CD4-positive, alpha-beta memory T cell (primary cell): ENCODE measurements around the gene PRUNE1. TPM values are rescaled to one million over a fixed set of nuclear protein-coding genes. Genes with fewer than 3 reads are reported as not detected.

Experiments
- CTCF ChIA-PET: fragments of 350-600 bp; sonication (Branson Sonifier 250); formaldehyde crosslinking; loops from one replicate; lab custom pipeline; 2021; ENCODE audit warnings: inconsistent platforms; ENCODE audit not compliant: partially characterized antibody; lab: Charles Lee
- POLR2A ChIA-PET: fragments of 350-600 bp; sonication (Branson Sonifier 250); formaldehyde crosslinking; loops from one replicate; lab custom pipeline; 2021; ENCODE audit not compliant: partially characterized antibody; lab: Charles Lee
- DNase-seq, 5 donors: peaks; one replicate each; pipeline versions ENCODE4 v3.0.0 to v3.0.0-alpha.2; 2020 to 2022; ENCODE audit warnings: mixed read lengths in 1 of 5
- H3K27ac ChIP-seq: one replicate; pipeline ENCODE4 v1.7.0; 2013; ENCODE audit warnings: low read depth, low read length
- H3K27me3 ChIP-seq: 2 replicates; pipeline ENCODE4 v1.7.0; 2013; ENCODE audit warnings: mild to moderate bottlenecking, low read length, moderate library complexity; ENCODE audit not compliant: insufficient read depth
- H3K36me3 ChIP-seq: 2 replicates; pipeline ENCODE4 v1.7.0; 2013; ENCODE audit warnings: mild to moderate bottlenecking, low read length, moderate library complexity; ENCODE audit not compliant: insufficient read depth
- H3K4me1 ChIP-seq: 2 replicates; pipeline ENCODE4 v1.7.0; 2013; ENCODE audit warnings: mild to moderate bottlenecking, low read length, moderate library complexity; ENCODE audit not compliant: insufficient read depth
- H3K4me3 ChIP-seq, 2 donors: one replicate each; pipeline ENCODE4 v1.7.0; 2013; ENCODE audit warnings: low read length in 2 of 2, mild to moderate bottlenecking in 1 of 2
- H3K9me3 ChIP-seq, 2 donors: one replicate each; pipeline ENCODE4 v1.7.0; 2013; ENCODE audit warnings: low read length in 2 of 2, control low read depth in 1 of 2; ENCODE audit not compliant: control insufficient read depth in 1 of 2
- H3K27ac Mint-ChIP-seq, 7 donors: one replicate each; pipeline ENCODE4 v1.8.0; 2020 to 2021; ENCODE audit warnings: mixed read lengths in 7 of 7, mild to moderate bottlenecking in 6 of 7, inconsistent platforms in 3 of 7, moderate library complexity in 3 of 7
- H3K27me3 Mint-ChIP-seq, 2 donors: one replicate each; pipeline ENCODE4 v1.8.0; 2020 to 2021; ENCODE audit warnings: mixed read lengths in 2 of 2
- H3K36me3 Mint-ChIP-seq, 2 donors: one replicate each; pipeline ENCODE4 v1.8.0; 2020 to 2021; ENCODE audit warnings: mixed read lengths in 2 of 2, inconsistent platforms in 1 of 2, mild to moderate bottlenecking in 1 of 2
- H3K4me1 Mint-ChIP-seq, 4 donors: one replicate each; pipeline ENCODE4 v1.8.0; 2020 to 2021; ENCODE audit warnings: mixed read lengths in 4 of 4, mild to moderate bottlenecking in 1 of 4
- H3K4me3 Mint-ChIP-seq, 8 donors: one replicate each; pipeline ENCODE4 v1.8.0; 2020 to 2021; ENCODE audit warnings: mixed read lengths in 8 of 8, mild to moderate bottlenecking in 7 of 8, moderate library complexity in 6 of 8, inconsistent platforms in 3 of 8
- H3K9me3 Mint-ChIP-seq, 8 donors: one replicate each; pipeline ENCODE4 v1.8.0; 2020 to 2021; ENCODE audit warnings: mixed read lengths in 8 of 8, mild to moderate bottlenecking in 5 of 8, inconsistent platforms in 3 of 8, moderate library complexity in 1 of 8
- intact Hi-C: fragments of 100-400 bp; cut with micrococcal nuclease; formaldehyde crosslinking; loops from one replicate; pipeline ENCODE4 v1.15.1; 2023
- polyA plus RNA-seq, 2 donors: library from polyadenylated mRNA; unstranded; fragments of 300-500 nt; fragmentation: Illumina TruSeq; gene quantifications; one replicate each; pipeline ENCODE4 v1.2.3, GENCODE V29; 2021
- total RNA-seq, 2 experiments: library from RNA; stranded (reverse); gene quantifications; one replicate each; pipeline ENCODE4 v1.2.3, GENCODE V29; 2021

The PRUNE1 gene
- total and polyA plus RNA-seq, 4 experiments from 2014 or later, result 35.0 to 59.0 (median 45.7) TPM

DNA sequence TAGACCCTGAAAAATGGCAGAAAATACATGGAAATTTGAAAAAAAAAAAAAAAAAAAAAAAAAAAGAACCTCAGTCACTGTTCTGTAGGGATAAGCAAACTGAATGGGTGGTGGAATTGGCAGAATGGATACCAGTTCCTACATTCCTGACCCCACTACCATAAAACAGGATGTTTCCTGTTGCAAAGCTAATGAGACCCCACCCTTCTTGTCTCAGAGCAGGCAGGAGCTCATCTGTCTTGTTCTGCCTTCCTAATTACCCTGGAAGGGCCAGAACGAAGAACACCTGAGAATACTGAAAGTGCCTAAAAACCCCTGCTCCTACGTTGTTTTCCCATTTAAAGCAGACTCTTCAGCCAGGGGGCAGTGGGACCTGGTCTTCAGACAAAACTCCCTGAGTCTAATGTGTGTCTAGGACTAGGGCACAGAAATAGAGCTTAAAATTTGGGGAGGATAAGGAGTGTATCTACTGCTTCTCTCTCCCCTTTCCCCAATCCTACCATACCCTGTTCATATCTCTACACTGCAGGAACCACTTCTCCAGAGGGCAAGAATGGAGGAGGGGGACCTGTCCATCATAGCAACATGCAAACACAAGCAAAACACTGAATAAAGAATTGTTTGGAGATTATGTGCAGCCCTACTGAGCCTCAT, 43.2 kb downstream of the PRUNE1 start:
- peaks cover 0 to under 1% (median 0%) of the 10 kb centered on the region in 8 donors for H3K9me3 Mint-ChIP-seq
- CTCF ChIA-PET, result interaction anchor here (1.1 to 3.3 kb wide), 4 partner anchors 8 to 49 kb away, joined by 4 to 16 read pairs (median 4); partner anchors contain the start of genes CDC42SE1 and MLLT11
- no peaks in the 10 kb centered on the region for H3K27me3 Mint-ChIP-seq
- H3K27ac ChIP-seq, result peak overlapping the region; percentile 25
- H3K4me1 Mint-ChIP-seq, result peaks cover 38 to 96% (median 68%) of the 10 kb centered on the region in 4 donors
- no peaks in the 10 kb centered on the region for H3K27me3 ChIP-seq
- peaks cover 46% of the 10 kb centered on the region for H3K36me3 ChIP-seq
- peak overlapping the region in 6 of 7 donors; percentile 49 to 98 (median 75) for H3K27ac Mint-ChIP-seq
- no peak overlapping the region for H3K4me3 ChIP-seq
- H3K9me3 ChIP-seq, result no peaks in the 10 kb centered on the region
- POLR2A ChIA-PET, result interaction anchor here (0.5 to 16.6 kb wide), 7 partner anchors 8 to 105 kb away, joined by 3 to 325 read pairs (median 32); partner anchors contain the start of genes CDC42SE1, GABPB2, MLLT11 and TNFAIP8L2
- H3K4me1 ChIP-seq, result peaks cover 64% of the 10 kb centered on the region
- peaks cover 52 to 62% of the 10 kb centered on the region in 2 donors for H3K36me3 Mint-ChIP-seq
- H3K4me3 Mint-ChIP-seq, result peak overlapping the region in 3 of 8 donors; percentile 43 to 48 (median 48)
- intact Hi-C loops, result no loop called here
- no peak for DNase-seq

DNA sequence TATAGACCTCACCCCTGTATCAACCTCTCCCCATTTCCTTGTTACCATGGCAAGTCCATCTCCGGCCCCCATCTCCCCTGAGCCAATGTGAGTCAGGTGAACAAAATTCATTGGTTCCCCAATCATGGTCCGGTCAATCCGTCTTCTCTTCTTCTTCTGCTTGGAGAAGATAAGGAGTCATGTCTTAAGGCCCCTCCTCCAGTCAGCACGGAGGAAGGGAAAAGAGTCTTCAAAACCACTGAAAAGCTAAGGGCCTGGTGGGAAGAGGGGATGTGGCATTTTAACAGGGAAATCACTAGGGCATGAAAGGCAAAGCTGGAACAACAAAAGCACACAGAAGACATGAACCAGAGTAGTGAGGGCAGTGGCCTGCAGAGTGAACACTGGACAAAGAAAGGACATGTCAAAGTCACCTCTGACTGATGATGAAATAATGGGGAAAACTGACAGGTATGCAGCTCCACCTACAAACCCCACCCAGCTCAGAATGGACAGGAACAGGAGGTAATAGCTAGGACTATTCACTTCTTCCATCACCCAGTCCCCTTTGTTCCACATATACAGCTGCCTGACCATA, 46.8 kb downstream of the PRUNE1 start:
- CTCF ChIA-PET, result interaction anchor here (0.9 to 9.0 kb wide), 9 partner anchors 8 to 101 kb away, joined by 3 to 92 read pairs (median 5); partner anchors contain the start of genes C1orf56, GABPB2, MINDY1 and TNFAIP8L2
- Mint-ChIP-seq H3K4me1 (peaks cover 35 to 96% (median 55%) of the 10 kb centered on the region in 4 donors), H3K36me3 (peaks cover 71 to 88% of the 10 kb centered on the region in 2 donors), H3K4me3 (peak overlapping the region; percentile 96 to 100 (median 100)), H3K27me3 (peaks cover 0 to 1% of the 10 kb centered on the region in 2 donors), H3K9me3 (peaks cover 0 to 7% (median 0%) of the 10 kb centered on the region in 8 donors), H3K27ac (peak overlapping the region; percentile 98 to 100 (median 99))
- H3K9me3 ChIP-seq, result no peaks in the 10 kb centered on the region
- H3K27me3 ChIP-seq, result no peaks in the 10 kb centered on the region
- peaks cover 67% of the 10 kb centered on the region for H3K4me1 ChIP-seq
- H3K27ac ChIP-seq, result peak overlapping the region; percentile 90
- DNase-seq, result no peak
- H3K4me3 ChIP-seq, result peak overlapping the region; percentile 87 to 93
- intact Hi-C loops, result loop anchor here (5.0 kb wide), 1 partner anchor 493 kb away; no protein-coding TSS in a partner anchor
- H3K36me3 ChIP-seq, result peaks cover 46% of the 10 kb centered on the region
- POLR2A ChIA-PET, result interaction anchor here (1.1 to 16.6 kb wide), 13 partner anchors 8 to 850 kb away, joined by 3 to 325 read pairs (median 6); partner anchors contain the start of genes BNIPL, C1orf56, GABPB2 and MINDY1

DNA sequence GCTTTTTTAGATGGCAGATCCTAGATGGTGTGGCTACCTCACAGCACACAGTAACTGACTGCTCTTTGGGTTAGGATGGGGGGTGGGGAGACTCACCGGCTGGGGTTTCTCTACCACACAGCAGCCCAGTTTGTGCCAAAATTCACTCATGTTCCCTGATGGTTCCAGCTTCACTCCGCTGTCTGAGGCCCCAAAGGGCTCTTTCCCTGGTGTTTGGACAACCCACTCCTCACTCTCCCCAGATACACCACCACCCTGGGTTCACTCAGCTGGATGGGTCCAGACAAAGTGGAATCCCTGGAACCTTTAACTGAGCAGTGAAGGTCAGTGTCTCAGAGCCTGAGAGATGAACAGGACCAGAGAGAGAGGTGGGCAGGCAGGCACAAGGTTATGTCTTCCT, 47.3 kb downstream of the PRUNE1 start:
- DNase-seq, result no peak
- peak overlapping the region; percentile 98 to 100 (median 99) for H3K27ac Mint-ChIP-seq
- peaks cover 0 to 1% of the 10 kb centered on the region in 2 donors for H3K27me3 Mint-ChIP-seq
- POLR2A ChIA-PET, result interaction anchor here (0.9 to 16.6 kb wide), 17 partner anchors 9 to 849 kb away, joined by 3 to 325 read pairs (median 5); partner anchors contain the start of genes BNIPL, C1orf56, GABPB2 and MINDY1
- H3K4me1 Mint-ChIP-seq, result peaks cover 37 to 96% (median 56%) of the 10 kb centered on the region in 4 donors
- Histone ChIP-seq H3K27me3 (no peaks in the 10 kb centered on the region), H3K9me3 (no peaks in the 10 kb centered on the region), H3K27ac (peak overlapping the region; percentile 90), H3K36me3 (peaks cover 46% of the 10 kb centered on the region), H3K4me3 (peak overlapping the region; percentile 87 to 93), H3K4me1 (peaks cover 72% of the 10 kb centered on the region)
- intact Hi-C loops, result loop anchor here (5.0 kb wide), 1 partner anchor 493 kb away; no protein-coding TSS in a partner anchor
- CTCF ChIA-PET, result interaction anchor here (0.9 to 9.0 kb wide), 8 partner anchors 9 to 101 kb away, joined by 3 to 92 read pairs (median 6); partner anchors contain the start of genes C1orf56, GABPB2, MINDY1 and TNFAIP8L2
- H3K36me3 Mint-ChIP-seq, result peaks cover 71 to 86% of the 10 kb centered on the region in 2 donors
- H3K4me3 Mint-ChIP-seq, result peak overlapping the region; percentile 96 to 100 (median 100)
- peaks cover 0 to 7% (median 0%) of the 10 kb centered on the region in 8 donors for H3K9me3 Mint-ChIP-seq

DNA sequence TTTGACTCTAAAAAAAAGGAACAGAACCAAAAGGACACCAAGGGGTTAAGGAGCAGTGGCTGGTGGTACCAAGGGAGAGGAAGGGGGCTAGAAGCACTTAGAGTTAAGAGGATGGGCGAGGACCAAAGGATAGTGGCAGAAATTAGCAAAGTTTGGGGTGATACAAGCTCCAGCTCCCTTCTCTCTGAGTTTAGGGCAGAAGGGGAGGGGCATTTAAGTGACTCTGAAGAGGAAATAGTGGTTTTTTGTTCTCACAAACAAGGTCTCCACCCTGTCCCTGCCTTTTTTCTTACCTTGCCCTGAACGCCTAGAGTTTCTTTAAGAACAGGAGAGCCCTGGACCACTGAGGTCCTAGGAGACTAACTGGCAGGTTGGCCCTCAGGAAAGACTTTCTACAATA, 47.9 kb downstream of the PRUNE1 start:
- Mint-ChIP-seq H3K4me3 (peak overlapping the region; percentile 96 to 100 (median 100)), H3K27me3 (peaks cover 0 to 1% of the 10 kb centered on the region in 2 donors), H3K4me1 (peaks cover 39 to 96% (median 57%) of the 10 kb centered on the region in 4 donors), H3K9me3 (peaks cover 0 to 7% (median 0%) of the 10 kb centered on the region in 8 donors), H3K27ac (peak overlapping the region; percentile 98 to 100 (median 99)), H3K36me3 (peaks cover 68 to 84% of the 10 kb centered on the region in 2 donors)
- ChIA-PET CTCF (interaction anchor here (1.4 to 9.0 kb wide), 8 partner anchors 9 to 100 kb away, joined by 3 to 92 read pairs (median 10); partner anchors contain the start of genes C1orf56, GABPB2, MINDY1 and TNFAIP8L2), POLR2A (interaction anchor here (0.9 to 16.6 kb wide), 18 partner anchors 9 to 849 kb away, joined by 3 to 325 read pairs (median 5); partner anchors contain the start of genes BNIPL, C1orf56, GABPB2 and MINDY1)
- Histone ChIP-seq H3K27me3 (no peaks in the 10 kb centered on the region), H3K4me1 (peaks cover 76% of the 10 kb centered on the region), H3K27ac (peak overlapping the region; percentile 90), H3K4me3 (peak overlapping the region; percentile 89 to 93), H3K36me3 (peaks cover 46% of the 10 kb centered on the region), H3K9me3 (no peaks in the 10 kb centered on the region)
- DNase-seq, result peak; percentile 62 to 75 (median 71)
- intact Hi-C loops, result loop anchor here (1.0 to 5.0 kb wide), 3 partner anchors 8 to 494 kb away; partner anchors contain the start of gene PRUNE1

DNA sequence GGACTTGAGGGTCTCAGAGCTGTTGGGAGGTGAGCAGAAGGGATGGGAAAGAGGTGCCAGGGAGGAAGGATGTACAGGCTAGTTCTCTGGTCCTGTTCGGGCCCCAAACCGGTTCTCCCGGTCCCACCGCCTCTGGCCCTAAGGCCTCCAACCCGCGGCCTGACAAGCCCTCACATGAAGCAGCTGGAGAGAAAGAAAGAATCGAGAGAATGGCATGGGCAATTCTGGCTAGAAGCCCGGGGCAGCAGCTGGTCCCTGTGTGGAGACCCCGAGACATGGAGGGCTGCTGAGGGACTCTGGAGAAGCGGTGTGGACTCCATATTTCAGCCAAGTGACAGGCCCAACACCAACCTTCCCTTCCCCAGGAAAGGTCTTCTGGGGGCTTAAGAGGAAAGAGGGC, 50.4 kb downstream of the PRUNE1 start:
- H3K4me3 Mint-ChIP-seq, result peak overlapping the region; percentile 96 to 100 (median 100)
- intact Hi-C loops, result loop anchor here (5.0 kb wide), 1 partner anchor 496 kb away; no protein-coding TSS in a partner anchor
- Histone ChIP-seq H3K36me3 (peaks cover 24% of the 10 kb centered on the region), H3K27me3 (no peaks in the 10 kb centered on the region), H3K4me1 (peaks cover 51% of the 10 kb centered on the region), H3K9me3 (no peaks in the 10 kb centered on the region), H3K27ac (peak overlapping the region; percentile 90), H3K4me3 (peak overlapping the region; percentile 89 to 93)
- H3K36me3 Mint-ChIP-seq, result peaks cover 45 to 59% of the 10 kb centered on the region in 2 donors
- peaks cover 31 to 74% (median 40%) of the 10 kb centered on the region in 4 donors for H3K4me1 Mint-ChIP-seq
- H3K9me3 Mint-ChIP-seq, result peaks cover 0 to 7% (median 0%) of the 10 kb centered on the region in 8 donors
- H3K27me3 Mint-ChIP-seq, result peaks cover 0 to 1% of the 10 kb centered on the region in 2 donors
- POLR2A ChIA-PET, result interaction anchor here (0.5 to 16.6 kb wide), 27 partner anchors 10 to 1171 kb away, joined by 3 to 325 read pairs (median 4); partner anchors contain the start of genes BNIPL, C1orf56, GABPB2 and LYSMD1
- no peak for DNase-seq
- peak overlapping the region; percentile 98 to 100 (median 99) for H3K27ac Mint-ChIP-seq
- CTCF ChIA-PET, result interaction anchor here (0.6 to 9.0 kb wide), 16 partner anchors 8 to 98 kb away, joined by 3 to 92 read pairs (median 8); partner anchors contain the start of genes C1orf56, GABPB2, MINDY1 and TNFAIP8L2
